Vagina (tissue), 2 donors: ENCODE results near the gene DCUN1D3. TPM values are rescaled to one million over a fixed set of nuclear protein-coding genes. Genes with fewer than 3 reads are reported as not detected.

Source experiments
- DNase-seq, 2 donors: peaks; one replicate each; pipeline ENCODE4 v3.0.0-alpha.2; 2017; ENCODE audit errors: extremely low spot score in 2 of 2
- H3K27ac ChIP-seq: fragments of 200-600 bp; sonication (generic); one replicate; pipeline ENCODE4 v1.5.1; 2019
- H3K27me3 ChIP-seq: fragments of 200-600 bp; sonication (generic); one replicate; pipeline ENCODE4 v1.5.1; 2019
- H3K36me3 ChIP-seq, 2 donors: fragments of 200-600 bp; sonication (generic); one replicate each; pipeline ENCODE4 v1.5.1; 2017 to 2019
- H3K4me1 ChIP-seq: fragments of 200-600 bp; sonication (generic); one replicate; pipeline ENCODE4 v1.5.1; 2019
- H3K4me3 ChIP-seq, 2 donors: fragments of 200-600 bp; sonication (generic); 1 replicate in 1 of 2; 2 replicates in 1 of 2; pipeline ENCODE4 v1.5.1; 2016 to 2019
- H3K9me3 ChIP-seq: fragments of 200-600 bp; sonication (generic); one replicate; pipeline ENCODE4 v1.5.1; 2019
- POLR2A ChIP-seq, 2 donors: fragments of 450-650 bp; IDR thresholded peaks; one replicate each; pipeline ENCODE4 v1.6.1; 2017; ENCODE audit warnings: antibody characterized with exemption in 2 of 2, mild to moderate bottlenecking in 2 of 2, moderate library complexity in 2 of 2
- POLR2AphosphoS5 ChIP-seq, 2 donors: sonication (generic); formaldehyde crosslinking; IDR thresholded peaks; one replicate each; pipeline ENCODE4 v1.9.0; 2017; ENCODE audit warnings: antibody characterized with exemption in 2 of 2, mild to moderate bottlenecking in 2 of 2, low read depth in 1 of 2; ENCODE audit not compliant: insufficient read depth in 1 of 2
- intact Hi-C: fragments of 100-400 bp; cut with DNase I; formaldehyde crosslinking; loops from one replicate; pipeline ENCODE4 v1.15.1; 2023
- total RNA-seq: library from RNA; depleted of rRNA; stranded (reverse); fragments of >200 nt; gene quantifications from one replicate; pipeline ENCODE4 v1.2.3, GENCODE V29; 2016
- TF ChIP-seq, protein P1 (sequence below), 3 experiments: fragments of 450-650 bp in 2 of 3; fragments of 200-600 bp in 1 of 3; sonication (generic) in 1 of 3; IDR thresholded peaks; one replicate each; pipeline ENCODE4 v1.5.1; 2017 to 2019; ENCODE audit warnings: antibody characterized with exemption in 3 of 3, mild to moderate bottlenecking in 2 of 3, moderate library complexity in 2 of 3

The DCUN1D3 gene
- total RNA-seq, 1 donor from 2014 or later, result 19.2 TPM

DNA sequence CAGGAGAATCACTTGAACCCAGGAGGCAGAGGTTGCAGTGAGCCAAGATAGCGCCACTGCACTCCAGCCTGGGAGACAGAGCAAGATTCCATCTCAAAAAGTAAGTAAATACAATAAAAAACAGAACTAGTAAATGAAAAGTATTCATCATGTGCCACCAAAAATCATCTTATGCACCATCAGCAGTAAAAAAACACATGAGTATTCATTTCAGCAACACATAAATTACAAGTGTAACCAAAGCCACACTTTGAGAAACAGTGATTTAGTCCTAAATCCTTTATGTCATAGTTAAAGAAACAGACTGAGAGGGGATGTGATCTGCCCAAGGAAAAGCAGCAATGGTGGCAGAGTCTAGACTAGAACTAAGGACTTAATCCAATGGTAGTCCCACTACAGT, 13.0 kb downstream of the DCUN1D3 start:
- Histone ChIP-seq H3K4me1 (peaks cover 33% of the 10 kb centered on the region), H3K27ac (no peak overlapping the region), H3K9me3 (no peaks in the 10 kb centered on the region), H3K36me3 (peaks cover 0 to 2% of the 10 kb centered on the region in 2 donors), H3K4me3 (no peak overlapping the region), H3K27me3 (no peaks in the 10 kb centered on the region)
- intact Hi-C loops, result no loop called here
- no peak for TF ChIP-seq POLR2AphosphoS5 (IDR thresholded peaks at IDR 0.05; ENCODE audit: insufficient read depth in 1 of 2, low read depth in 1 of 2)
- TF ChIP-seq, protein P1, sequence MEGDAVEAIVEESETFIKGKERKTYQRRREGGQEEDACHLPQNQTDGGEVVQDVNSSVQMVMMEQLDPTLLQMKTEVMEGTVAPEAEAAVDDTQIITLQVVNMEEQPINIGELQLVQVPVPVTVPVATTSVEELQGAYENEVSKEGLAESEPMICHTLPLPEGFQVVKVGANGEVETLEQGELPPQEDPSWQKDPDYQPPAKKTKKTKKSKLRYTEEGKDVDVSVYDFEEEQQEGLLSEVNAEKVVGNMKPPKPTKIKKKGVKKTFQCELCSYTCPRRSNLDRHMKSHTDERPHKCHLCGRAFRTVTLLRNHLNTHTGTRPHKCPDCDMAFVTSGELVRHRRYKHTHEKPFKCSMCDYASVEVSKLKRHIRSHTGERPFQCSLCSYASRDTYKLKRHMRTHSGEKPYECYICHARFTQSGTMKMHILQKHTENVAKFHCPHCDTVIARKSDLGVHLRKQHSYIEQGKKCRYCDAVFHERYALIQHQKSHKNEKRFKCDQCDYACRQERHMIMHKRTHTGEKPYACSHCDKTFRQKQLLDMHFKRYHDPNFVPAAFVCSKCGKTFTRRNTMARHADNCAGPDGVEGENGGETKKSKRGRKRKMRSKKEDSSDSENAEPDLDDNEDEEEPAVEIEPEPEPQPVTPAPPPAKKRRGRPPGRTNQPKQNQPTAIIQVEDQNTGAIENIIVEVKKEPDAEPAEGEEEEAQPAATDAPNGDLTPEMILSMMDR (IDR thresholded peaks at IDR 0.05), result no peak
- no peak for TF ChIP-seq POLR2A (IDR thresholded peaks at IDR 0.05)
- no peak for DNase-seq

DNA sequence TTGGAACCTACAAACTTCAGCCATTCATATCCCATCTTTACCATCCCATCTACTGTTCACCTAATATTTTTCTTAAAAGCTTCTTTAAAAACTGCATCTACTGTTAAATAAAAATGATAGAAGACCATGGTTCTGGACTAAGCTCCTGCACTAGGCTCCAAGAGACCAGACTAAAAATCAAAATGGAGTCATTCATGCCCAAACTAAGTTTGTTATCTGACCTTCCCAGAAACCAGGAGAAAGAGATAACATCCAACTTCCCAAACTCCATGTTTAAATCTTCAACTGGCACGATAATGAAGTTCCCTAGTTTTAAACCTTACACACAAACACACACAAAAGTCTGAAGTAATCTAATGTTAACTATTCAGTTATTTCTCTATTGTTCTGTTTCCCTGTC, 13.8 kb downstream of the DCUN1D3 start:
- Histone ChIP-seq H3K36me3 (no peaks in the 10 kb centered on the region), H3K4me1 (peaks cover 42% of the 10 kb centered on the region), H3K9me3 (no peaks in the 10 kb centered on the region), H3K4me3 (no peak overlapping the region), H3K27me3 (no peaks in the 10 kb centered on the region), H3K27ac (no peak overlapping the region)
- no peak for DNase-seq
- TF ChIP-seq POLR2AphosphoS5 (IDR thresholded peaks at IDR 0.05; ENCODE audit: insufficient read depth in 1 of 2, low read depth in 1 of 2), result no peak
- TF ChIP-seq POLR2A (IDR thresholded peaks at IDR 0.05), result no peak
- TF ChIP-seq, protein P1 (IDR thresholded peaks at IDR 0.05), result no peak
- intact Hi-C loops, result no loop called here

DNA sequence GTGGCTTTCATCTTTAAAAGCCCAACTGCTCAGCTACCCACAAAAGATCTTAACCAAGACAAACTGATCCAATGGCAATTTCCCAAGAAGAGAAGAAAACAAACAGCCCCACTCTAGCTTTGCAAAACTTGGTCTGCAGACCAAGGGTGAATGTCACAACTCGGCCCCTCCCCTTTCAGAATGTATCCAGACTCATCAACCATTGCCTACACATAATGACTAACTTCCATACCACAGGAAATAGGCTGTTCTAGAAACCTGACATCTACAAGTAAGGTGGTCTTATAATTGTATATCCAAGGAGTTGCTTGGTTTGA, 16.0 kb downstream of the DCUN1D3 start:
- no peak for DNase-seq
- Histone ChIP-seq H3K27me3 (no peaks in the 10 kb centered on the region), H3K27ac (peak overlapping the region; percentile 42), H3K36me3 (no peaks in the 10 kb centered on the region), H3K4me1 (peaks cover 56% of the 10 kb centered on the region), H3K9me3 (no peaks in the 10 kb centered on the region), H3K4me3 (no peak overlapping the region)
- intact Hi-C loops, result no loop called here
- no peak for TF ChIP-seq POLR2AphosphoS5 (IDR thresholded peaks at IDR 0.05; ENCODE audit: insufficient read depth in 1 of 2, low read depth in 1 of 2)
- TF ChIP-seq, protein P1 (IDR thresholded peaks at IDR 0.05), result no peak
- TF ChIP-seq POLR2A (IDR thresholded peaks at IDR 0.05), result no peak

DNA sequence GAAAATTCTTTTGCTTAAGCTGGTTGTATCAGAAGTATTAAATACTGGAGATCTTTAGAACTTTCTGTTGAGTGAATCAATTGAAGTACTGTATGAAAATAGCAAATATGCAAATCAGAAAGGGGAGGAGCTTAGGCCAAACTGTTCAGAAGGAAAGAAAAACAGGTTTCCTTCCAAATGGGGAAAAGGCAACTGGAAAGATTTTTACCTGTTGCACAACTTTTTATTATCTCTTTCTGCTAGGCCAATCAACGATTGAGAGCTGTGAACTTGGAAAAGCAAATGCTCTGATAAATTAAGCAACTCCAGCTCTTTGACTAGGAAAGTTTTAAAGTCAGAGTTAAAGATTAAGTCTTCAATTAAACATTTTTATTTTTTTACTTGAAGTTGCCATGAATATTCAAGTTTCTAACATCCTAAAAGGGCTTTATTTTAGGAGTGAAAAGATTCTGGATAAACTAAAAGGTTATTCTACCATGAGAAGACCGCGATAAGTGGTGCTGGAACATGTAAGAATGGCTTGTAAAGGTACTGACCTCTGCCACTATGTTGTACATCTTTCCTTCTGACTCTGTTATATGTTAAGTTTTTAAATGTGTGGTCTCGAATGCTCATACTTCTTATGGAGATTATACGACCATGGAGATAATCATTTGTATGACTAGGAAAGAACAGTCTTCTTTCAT, 16.5 kb downstream of the DCUN1D3 start:
- Histone ChIP-seq H3K36me3 (no peaks in the 10 kb centered on the region), H3K27me3 (no peaks in the 10 kb centered on the region), H3K27ac (peak overlapping the region; percentile 42), H3K9me3 (no peaks in the 10 kb centered on the region), H3K4me3 (no peak overlapping the region), H3K4me1 (peaks cover 61% of the 10 kb centered on the region)
- DNase-seq, result no peak
- intact Hi-C loops, result no loop called here
- TF ChIP-seq, protein P1 (IDR thresholded peaks at IDR 0.05), result no peak
- peak in 1 of 2 donors; percentile 42 for TF ChIP-seq POLR2AphosphoS5 (IDR thresholded peaks at IDR 0.05; ENCODE audit: insufficient read depth in 1 of 2, low read depth in 1 of 2)

DNA sequence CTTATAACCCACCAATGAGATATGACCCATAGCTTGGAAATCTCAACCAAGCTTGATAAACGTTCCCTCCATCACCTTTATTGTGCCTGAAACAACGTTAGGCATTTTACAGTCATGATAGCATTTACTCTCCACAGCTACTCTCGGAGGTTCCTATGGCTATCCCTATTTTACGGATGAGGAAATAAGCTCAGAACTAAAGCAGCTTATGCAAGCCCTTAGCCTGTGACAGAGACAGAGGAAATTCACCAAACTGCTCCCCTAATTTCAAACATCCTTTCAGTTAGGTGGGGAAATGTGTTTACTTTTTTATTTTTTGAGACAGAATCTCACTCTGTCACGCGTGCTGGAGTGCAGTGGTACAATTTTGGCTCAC, 18.7 kb downstream of the DCUN1D3 start:
- H3K9me3 ChIP-seq, result no peaks in the 10 kb centered on the region
- intact Hi-C loops, result no loop called here
- H3K27ac ChIP-seq, result peak overlapping the region; percentile 5
- DNase-seq, result no peak
- no peaks in the 10 kb centered on the region for H3K27me3 ChIP-seq
- no peak overlapping the region for H3K4me3 ChIP-seq
- H3K4me1 ChIP-seq, result peaks cover 74% of the 10 kb centered on the region
- no peaks in the 10 kb centered on the region for H3K36me3 ChIP-seq
- TF ChIP-seq, protein P1 (IDR thresholded peaks at IDR 0.05), result no peak
- TF ChIP-seq POLR2AphosphoS5 (IDR thresholded peaks at IDR 0.05; ENCODE audit: insufficient read depth in 1 of 2, low read depth in 1 of 2), result no peak
- TF ChIP-seq POLR2A (IDR thresholded peaks at IDR 0.05), result no peak
